Activated T-helper 1 cell treated with anti-CD3 and anti-CD28 coated beads, Interleukin-12 subunit alpha, Interleukin-12 subunit beta, Interleukin-2, Interleukin-4 antibody, amounts not matched to agents 30 ng/mL and 10 ng/mL and 1 ng/mL, durations not matched to agents 14 hours and 24 hours and 36 hours (primary cell): ENCODE results near the gene SWAP70. TPM values are rescaled to one million over a fixed set of nuclear protein-coding genes. Genes with fewer than 3 reads are reported as not detected.
"Not testable (repeated sequence)": the region's sequence is repeated elsewhere in the genome, so short reads cannot be mapped to it uniquely, and the experiment has no call there.

Experiments
- DNase-seq: peaks from one replicate; pipeline ENCODE4 v3.0.0; 2021; ENCODE audit warnings: low spot score
- H3K27ac Mint-ChIP-seq: one replicate; pipeline ENCODE4 v1.8.0; 2021; ENCODE audit warnings: mild to moderate bottlenecking, mixed read lengths
- H3K27me3 Mint-ChIP-seq: one replicate; pipeline ENCODE4 v1.8.0; 2022; ENCODE audit warnings: mild to moderate bottlenecking, moderate library complexity, mixed read lengths; ENCODE audit not compliant: insufficient read depth
- H3K36me3 Mint-ChIP-seq: one replicate; pipeline ENCODE4 v1.8.0; 2021; ENCODE audit warnings: low read depth, mixed read lengths
- H3K4me1 Mint-ChIP-seq: one replicate; pipeline ENCODE4 v1.8.0; 2021; ENCODE audit warnings: low read depth, mixed read lengths
- H3K4me3 Mint-ChIP-seq: one replicate; pipeline ENCODE4 v1.8.0; 2021; ENCODE audit warnings: mild to moderate bottlenecking, moderate library complexity, mixed read lengths
- H3K9me3 Mint-ChIP-seq: one replicate; pipeline ENCODE4 v1.8.0; 2021; ENCODE audit warnings: mixed read lengths
- intact Hi-C: fragments of 100-400 bp; cut with micrococcal nuclease; formaldehyde crosslinking; loops from one replicate; pipeline ENCODE4 v1.15.1; 2024
- total RNA-seq: library from RNA; stranded (reverse); gene quantifications from 2 replicates; pipeline ENCODE4 v1.2.3, GENCODE V29; 2022

The SWAP70 gene
- total RNA-seq, 1 donor from 2014 or later: 8.5 TPM

- Mint-ChIP-seq H3K36me3 (no peaks in the 10 kb centered on the region), H3K27me3 (peaks cover 8% of the 10 kb centered on the region), H3K9me3 (no peaks in the 10 kb centered on the region), H3K4me3 (no peak overlapping the region), H3K4me1 (no peaks in the 10 kb centered on the region), H3K27ac (no peak overlapping the region)
- intact Hi-C loops: no loop called here
- no peak for DNase-seq
Observed at GRCh38 chr11:9681583-9682372, 17.9 kb downstream of the SWAP70 start.

GRCh38 chr11:9687711-9688477, 24.0 kb downstream of the SWAP70 start:
- H3K9me3 Mint-ChIP-seq: no peaks in the 10 kb centered on the region
- no peak overlapping the region for H3K4me3 Mint-ChIP-seq
- H3K36me3 Mint-ChIP-seq: no peaks in the 10 kb centered on the region
- H3K27ac Mint-ChIP-seq: no peak overlapping the region
- H3K27me3 Mint-ChIP-seq: peaks cover 8% of the 10 kb centered on the region
- no peak for DNase-seq
- H3K4me1 Mint-ChIP-seq: no peaks in the 10 kb centered on the region
- intact Hi-C loops: no loop called here

- DNase-seq: no peak
- H3K36me3 Mint-ChIP-seq: no peaks in the 10 kb centered on the region
- no peak overlapping the region for H3K4me3 Mint-ChIP-seq
- intact Hi-C loops: no loop called here
- no peak overlapping the region for H3K27ac Mint-ChIP-seq
- H3K9me3 Mint-ChIP-seq: no peaks in the 10 kb centered on the region
- H3K4me1 Mint-ChIP-seq: no peaks in the 10 kb centered on the region
- H3K27me3 Mint-ChIP-seq: peaks cover 5% of the 10 kb centered on the region
Observed at GRCh38 chr11:9688716-9689511, 25.0 kb downstream of the SWAP70 start.

GRCh38 chr11:9689721-9690120, 25.8 kb downstream of the SWAP70 start:
- intact Hi-C loops: no loop called here
- peaks cover 4% of the 10 kb centered on the region for H3K27me3 Mint-ChIP-seq
- H3K27ac Mint-ChIP-seq: no peak overlapping the region
- H3K4me1 Mint-ChIP-seq: no peaks in the 10 kb centered on the region
- H3K36me3 Mint-ChIP-seq: peaks cover 6% of the 10 kb centered on the region
- H3K9me3 Mint-ChIP-seq: no peaks in the 10 kb centered on the region
- no peak overlapping the region for H3K4me3 Mint-ChIP-seq
- DNase-seq: no peak

GRCh38 chr11:9691865-9692264, 28.0 kb downstream of the SWAP70 start:
- DNase-seq: no peak
- peaks cover 9% of the 10 kb centered on the region for H3K36me3 Mint-ChIP-seq
- no peak overlapping the region for H3K27ac Mint-ChIP-seq
- no peak overlapping the region for H3K4me3 Mint-ChIP-seq
- no peaks in the 10 kb centered on the region for H3K4me1 Mint-ChIP-seq
- intact Hi-C loops: no loop called here
- no peaks in the 10 kb centered on the region for H3K9me3 Mint-ChIP-seq
- peaks cover 4% of the 10 kb centered on the region for H3K27me3 Mint-ChIP-seq

GRCh38 chr11:9692691-9693090, 28.8 kb downstream of the SWAP70 start:
- Mint-ChIP-seq H3K4me1 (no peaks in the 10 kb centered on the region), H3K9me3 (no peaks in the 10 kb centered on the region), H3K4me3 (no peak overlapping the region), H3K36me3 (peaks cover 9% of the 10 kb centered on the region), H3K27ac (no peak overlapping the region), H3K27me3 (peaks cover 6% of the 10 kb centered on the region)
- intact Hi-C loops: no loop called here
- DNase-seq: no peak

GRCh38 chr11:9693801-9694553, 30.1 kb downstream of the SWAP70 start:
- Mint-ChIP-seq H3K4me1 (peaks cover 3% of the 10 kb centered on the region), H3K9me3 (no peaks in the 10 kb centered on the region), H3K4me3 (no peak overlapping the region), H3K27me3 (peaks cover 6% of the 10 kb centered on the region), H3K36me3 (peaks cover 9% of the 10 kb centered on the region), H3K27ac (no peak overlapping the region)
- DNase-seq: no peak
- intact Hi-C loops: no loop called here

GRCh38 chr11:9695228-9695627, 31.4 kb downstream of the SWAP70 start:
- H3K9me3 Mint-ChIP-seq, H3K27ac Mint-ChIP-seq, H3K36me3 Mint-ChIP-seq, H3K4me3 Mint-ChIP-seq, DNase-seq, H3K4me1 Mint-ChIP-seq, intact Hi-C loops, H3K27me3 Mint-ChIP-seq: not testable (repeated sequence)

GRCh38 chr11:9697766-9698165, 33.9 kb downstream of the SWAP70 start:
- intact Hi-C loops: no loop called here
- Mint-ChIP-seq H3K4me3 (no peak overlapping the region), H3K36me3 (peaks cover 9% of the 10 kb centered on the region)

GRCh38 chr11:9700105-9700801, 36.4 kb downstream of the SWAP70 start:
- H3K27ac Mint-ChIP-seq: no peak overlapping the region
- H3K4me3 Mint-ChIP-seq: no peak overlapping the region
- peaks cover 6% of the 10 kb centered on the region for H3K27me3 Mint-ChIP-seq
- intact Hi-C loops: no loop called here
- peaks cover 1% of the 10 kb centered on the region for H3K36me3 Mint-ChIP-seq
- peaks cover 24% of the 10 kb centered on the region for H3K4me1 Mint-ChIP-seq
- H3K9me3 Mint-ChIP-seq: no peaks in the 10 kb centered on the region
- no peak for DNase-seq

More at GRCh38 chr11:9697766-9698165, 33.9 kb downstream of the SWAP70 start:
- H3K27me3 Mint-ChIP-seq: peaks cover 6% of the 10 kb centered on the region
- H3K4me1 Mint-ChIP-seq: peaks cover 14% of the 10 kb centered on the region
- H3K27ac Mint-ChIP-seq: no peak overlapping the region
- H3K9me3 Mint-ChIP-seq: no peaks in the 10 kb centered on the region
- no peak for DNase-seq

GRCh38 chr11:9701799-9702198, 37.9 kb downstream of the SWAP70 start:
- no peaks in the 10 kb centered on the region for H3K9me3 Mint-ChIP-seq
- H3K4me3 Mint-ChIP-seq: no peak overlapping the region
- H3K27ac Mint-ChIP-seq: peak overlapping the region; percentile 32
- no peaks in the 10 kb centered on the region for H3K36me3 Mint-ChIP-seq
- peaks cover 24% of the 10 kb centered on the region for H3K4me1 Mint-ChIP-seq
- intact Hi-C loops: no loop called here
- H3K27me3 Mint-ChIP-seq: peaks cover 6% of the 10 kb centered on the region
- no peak for DNase-seq

GRCh38 chr11:9703280-9703679, 39.4 kb downstream of the SWAP70 start:
- Mint-ChIP-seq H3K4me1 (peaks cover 24% of the 10 kb centered on the region), H3K36me3 (no peaks in the 10 kb centered on the region), H3K27ac (no peak overlapping the region), H3K27me3 (peaks cover 4% of the 10 kb centered on the region), H3K9me3 (no peaks in the 10 kb centered on the region), H3K4me3 (no peak overlapping the region)
- no peak for DNase-seq
- intact Hi-C loops: no loop called here
